RPMI7951 (cell line): ENCODE measurements around the gene EXOC1. TPM values are rescaled to one million over a fixed set of nuclear protein-coding genes. Genes with fewer than 3 reads are reported as not detected.
"Not testable (repeated sequence)": the region's sequence is repeated elsewhere in the genome, so short reads cannot be mapped to it uniquely, and the experiment has no call there.

Experiments
- DNase-seq: peaks from one replicate; pipeline ENCODE4 v3.0.0-alpha.2; 2012; ENCODE audit warnings: low read depth
- total RNA-seq: library from RNA; depleted of rRNA; stranded (reverse); fragments of >200 nt; shearing (Covaris generic); gene quantifications from 2 replicates; pipeline ENCODE4 v1.2.3, GENCODE V29; 2014; rRNA removed

EXOC1 gene, protein sequence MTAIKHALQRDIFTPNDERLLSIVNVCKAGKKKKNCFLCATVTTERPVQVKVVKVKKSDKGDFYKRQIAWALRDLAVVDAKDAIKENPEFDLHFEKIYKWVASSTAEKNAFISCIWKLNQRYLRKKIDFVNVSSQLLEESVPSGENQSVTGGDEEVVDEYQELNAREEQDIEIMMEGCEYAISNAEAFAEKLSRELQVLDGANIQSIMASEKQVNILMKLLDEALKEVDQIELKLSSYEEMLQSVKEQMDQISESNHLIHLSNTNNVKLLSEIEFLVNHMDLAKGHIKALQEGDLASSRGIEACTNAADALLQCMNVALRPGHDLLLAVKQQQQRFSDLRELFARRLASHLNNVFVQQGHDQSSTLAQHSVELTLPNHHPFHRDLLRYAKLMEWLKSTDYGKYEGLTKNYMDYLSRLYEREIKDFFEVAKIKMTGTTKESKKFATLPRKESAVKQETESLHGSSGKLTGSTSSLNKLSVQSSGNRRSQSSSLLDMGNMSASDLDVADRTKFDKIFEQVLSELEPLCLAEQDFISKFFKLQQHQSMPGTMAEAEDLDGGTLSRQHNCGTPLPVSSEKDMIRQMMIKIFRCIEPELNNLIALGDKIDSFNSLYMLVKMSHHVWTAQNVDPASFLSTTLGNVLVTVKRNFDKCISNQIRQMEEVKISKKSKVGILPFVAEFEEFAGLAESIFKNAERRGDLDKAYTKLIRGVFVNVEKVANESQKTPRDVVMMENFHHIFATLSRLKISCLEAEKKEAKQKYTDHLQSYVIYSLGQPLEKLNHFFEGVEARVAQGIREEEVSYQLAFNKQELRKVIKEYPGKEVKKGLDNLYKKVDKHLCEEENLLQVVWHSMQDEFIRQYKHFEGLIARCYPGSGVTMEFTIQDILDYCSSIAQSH
- total RNA-seq: 27.7 and 29.1 TPM in 2 replicates

- peak; percentile 95 for DNase-seq
Measured at GRCh38 chr4:55853484-55854046, at the start of gene EXOC1. Gene EXOC1, plus strand, starts transcription at chr4:55853648. Its CDS starts 4,676 bp downstream, at chr4:55858324.

DNA sequence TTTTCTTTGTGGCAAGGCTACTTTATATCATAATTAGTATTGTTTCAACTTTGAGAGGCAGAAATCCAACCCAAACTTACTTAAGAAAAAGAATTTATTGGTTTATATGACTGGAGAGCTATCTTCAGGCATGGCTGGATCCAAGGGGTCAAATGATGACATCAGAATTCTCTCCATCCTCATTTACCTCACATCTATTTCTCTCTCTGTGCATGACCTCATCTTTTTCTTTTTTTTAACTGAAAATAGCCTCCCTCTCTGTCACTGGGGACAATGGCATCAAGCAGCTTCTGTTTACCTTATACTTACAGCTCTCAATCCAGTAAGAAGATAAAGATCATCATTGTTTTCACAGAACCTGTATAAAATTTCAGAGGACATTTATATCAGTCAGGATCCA is 45.9 kb upstream of the EXOC1 start:
- DNase-seq: no peak

- DNase-seq: peak; percentile 13
Measured at GRCh38 chr4:55808186-55808585, 45.3 kb upstream of the EXOC1 start.

DNA sequence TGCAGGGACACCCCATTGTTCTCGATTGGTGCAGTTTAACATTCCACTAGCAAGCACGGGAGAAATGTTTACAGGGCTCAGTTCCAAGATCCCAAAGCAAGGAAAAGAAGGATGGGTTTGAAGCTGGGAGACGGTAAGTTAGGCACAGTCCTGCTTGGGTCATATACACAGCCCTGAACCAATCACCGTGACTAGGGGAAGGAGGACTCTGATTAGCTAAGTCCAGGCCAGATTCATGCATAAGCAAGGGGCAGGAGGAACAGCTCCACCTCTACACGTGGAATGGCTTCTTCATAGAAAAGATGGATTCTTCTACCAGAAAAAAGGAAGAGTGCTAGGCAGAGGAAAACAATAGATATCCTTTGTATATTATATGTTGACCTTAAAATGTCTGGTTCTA is 44.8 kb upstream of the EXOC1 start:
- DNase-seq: no peak

- DNase-seq: no peak
Measured at GRCh38 chr4:55817691-55818090, 35.8 kb upstream of the EXOC1 start.

- DNase-seq: no peak
Measured at GRCh38 chr4:55819634-55820033, 33.8 kb upstream of the EXOC1 start, which contains the start of gene EXOC1L. Gene EXOC1L, plus strand, starts transcription at chr4:55819790. Its CDS starts 237 bp downstream, at chr4:55820027.

DNA sequence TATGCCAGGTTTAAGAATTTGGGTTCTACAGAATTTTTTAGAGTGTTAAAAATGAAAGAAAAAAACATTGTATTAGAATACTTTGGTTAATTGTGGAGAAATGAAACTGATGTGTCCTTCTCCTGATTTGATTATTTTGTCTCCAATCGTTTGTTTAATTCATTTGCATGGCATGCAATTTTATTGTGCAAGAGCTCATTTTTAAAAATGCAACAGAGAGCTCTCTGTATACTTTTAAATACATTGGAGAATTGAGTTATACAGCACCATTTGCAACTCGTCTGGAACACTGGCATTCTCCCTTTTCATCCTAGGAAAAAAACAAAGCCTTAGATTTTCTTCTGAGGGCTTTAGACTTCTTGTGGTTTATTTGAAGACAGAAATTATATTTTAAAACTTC is 33.2 kb upstream of the EXOC1 start:
- DNase-seq: no peak

DNA sequence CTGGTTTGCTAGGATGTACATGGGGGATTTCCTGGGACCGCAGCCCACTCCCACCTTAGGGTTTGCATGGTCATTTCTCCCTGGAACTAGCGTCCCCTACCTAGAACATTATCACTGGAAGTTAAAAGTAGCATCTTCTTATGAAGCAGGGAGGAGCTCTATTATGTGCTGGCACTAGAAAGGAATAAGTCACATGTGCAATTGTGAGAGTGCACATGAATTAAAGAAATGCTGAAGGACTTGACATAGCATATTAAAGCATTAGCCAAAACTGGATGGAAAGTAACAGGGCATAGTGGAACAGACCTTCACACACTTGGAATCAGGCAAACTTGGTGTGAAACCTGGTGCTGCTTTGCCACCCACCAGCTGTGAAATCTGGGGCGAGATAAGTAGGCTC is 31.1 kb upstream of the EXOC1 start:
- no peak for DNase-seq

DNA sequence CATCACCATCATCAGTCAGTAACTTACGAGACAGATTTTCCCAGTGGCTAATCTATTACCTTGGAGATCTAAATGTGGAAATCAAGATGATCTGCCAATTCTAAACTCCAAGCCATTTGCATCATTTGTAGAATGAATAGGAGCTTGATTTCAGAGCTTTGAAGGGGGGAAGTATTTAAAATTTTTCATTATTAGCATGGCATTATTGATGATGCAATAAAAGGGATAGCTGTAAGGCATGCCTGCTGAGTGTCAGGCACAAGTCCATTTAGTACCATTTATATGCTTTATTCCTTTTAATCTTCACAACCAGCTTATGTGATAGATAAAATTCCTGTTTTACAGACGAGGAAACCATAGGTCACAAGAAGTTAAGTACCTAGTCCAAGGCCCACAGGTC is 28.6 kb upstream of the EXOC1 start:
- no peak for DNase-seq

DNA sequence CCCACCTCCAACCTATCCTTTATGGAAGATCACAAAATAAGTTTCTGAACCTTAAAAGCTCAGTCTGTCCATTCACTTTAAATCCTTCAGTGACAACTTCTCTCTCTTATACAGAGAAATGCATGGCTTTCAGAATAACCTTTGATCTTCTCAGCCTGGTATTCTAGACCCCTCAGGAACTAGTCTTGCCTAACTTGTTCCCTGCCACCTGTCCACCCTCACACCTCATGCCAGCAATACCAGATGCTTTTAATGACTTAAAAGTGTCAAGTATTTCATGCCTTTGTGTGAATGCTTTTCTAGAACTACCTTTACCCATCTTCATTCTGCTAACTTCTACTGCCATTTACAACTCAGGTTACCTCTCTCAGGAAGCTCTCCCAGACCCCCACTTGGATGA is 26.5 kb upstream of the EXOC1 start:
- no peak for DNase-seq

DNA sequence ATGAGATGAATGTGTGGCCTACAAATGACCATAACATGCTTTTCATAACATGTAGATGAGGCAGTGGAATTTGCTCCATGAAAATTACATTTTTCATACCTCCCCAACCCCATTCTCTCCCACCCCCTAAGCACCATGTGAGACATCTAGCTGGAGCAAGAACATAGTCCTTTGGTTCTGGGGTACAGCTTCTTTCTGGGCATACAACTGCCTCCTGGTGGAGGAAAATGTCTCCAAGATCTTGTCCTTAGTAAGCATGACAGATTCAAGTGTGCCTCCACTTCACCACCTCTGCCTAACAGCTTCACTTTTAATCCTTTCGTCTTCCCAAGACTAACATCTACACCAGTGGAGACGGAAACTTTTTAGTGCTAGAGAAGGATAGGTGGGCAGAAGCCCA is 25.9 kb upstream of the EXOC1 start:
- DNase-seq: no peak

GRCh38 chr4:55830048-55830447 is 23.4 kb upstream of the EXOC1 start:
- no peak for DNase-seq

DNA sequence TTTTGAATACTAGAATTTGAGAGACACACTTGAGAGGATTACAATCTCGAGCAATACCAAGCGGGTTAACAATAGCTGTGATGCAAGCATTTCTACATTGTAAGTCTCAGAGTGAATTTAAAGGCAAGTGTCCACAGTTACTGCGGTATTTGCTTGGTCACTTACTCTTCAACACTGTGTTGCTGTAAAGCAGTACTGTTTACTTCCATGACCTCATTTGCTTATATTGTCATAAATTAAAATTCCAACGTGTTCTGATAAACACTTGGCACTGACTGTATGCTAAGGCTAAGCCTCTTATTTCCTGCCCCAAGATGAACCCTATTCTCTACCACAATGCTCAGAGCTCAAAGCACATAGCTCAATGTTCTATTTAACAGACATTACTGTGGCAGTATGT is 22.7 kb upstream of the EXOC1 start:
- no peak for DNase-seq

DNA sequence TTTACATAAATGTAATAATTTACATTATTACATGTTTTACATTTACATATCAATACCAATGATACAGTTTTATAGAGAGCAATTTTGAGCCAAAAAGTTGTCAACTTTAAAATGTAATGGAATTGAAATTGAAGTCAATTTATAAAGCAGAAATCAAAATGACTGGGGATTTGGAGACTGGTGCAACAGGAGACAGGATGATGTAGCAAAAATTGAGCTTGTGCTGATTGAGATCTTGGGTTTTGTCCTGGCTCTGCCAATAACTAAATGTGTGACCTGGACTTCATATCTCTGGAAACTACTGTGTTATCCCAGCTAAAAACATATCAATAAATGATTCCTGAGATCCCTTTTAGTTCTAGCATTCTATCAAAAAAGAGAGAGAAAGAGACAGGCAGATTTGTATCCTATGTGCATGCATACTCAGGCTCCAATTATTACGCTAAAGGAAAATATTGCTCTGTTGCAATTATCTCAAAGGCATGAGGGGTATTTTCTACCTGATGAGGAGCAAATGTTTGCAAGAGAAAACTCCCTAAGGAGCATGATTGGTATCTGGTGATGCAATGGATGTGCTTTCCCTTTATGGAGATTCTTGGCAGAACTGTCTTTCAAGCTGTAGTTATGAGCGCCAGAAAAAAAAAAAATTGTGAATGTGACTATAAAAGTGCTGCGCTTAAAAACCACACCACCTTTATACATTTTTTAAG is 19.2 kb upstream of the EXOC1 start:
- no peak for DNase-seq

DNA sequence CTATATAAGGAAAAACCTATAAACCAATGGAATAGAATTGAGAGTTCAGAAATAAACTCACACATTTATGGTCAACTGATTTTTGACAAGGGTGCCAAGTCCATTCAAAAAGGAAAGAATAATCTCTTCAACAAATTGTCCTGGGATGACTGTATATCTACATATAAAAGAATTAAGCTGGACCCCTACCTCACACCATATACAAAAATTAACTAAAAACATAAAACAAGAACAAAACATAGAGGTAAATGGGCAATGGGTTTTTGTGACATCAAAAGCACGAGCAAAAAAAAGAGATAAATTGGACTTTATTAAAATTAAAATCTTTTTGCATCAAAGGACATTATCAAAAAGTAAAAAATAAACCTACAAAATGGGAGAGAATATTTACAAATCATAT is 15.5 kb upstream of the EXOC1 start:
- no peak for DNase-seq

DNA sequence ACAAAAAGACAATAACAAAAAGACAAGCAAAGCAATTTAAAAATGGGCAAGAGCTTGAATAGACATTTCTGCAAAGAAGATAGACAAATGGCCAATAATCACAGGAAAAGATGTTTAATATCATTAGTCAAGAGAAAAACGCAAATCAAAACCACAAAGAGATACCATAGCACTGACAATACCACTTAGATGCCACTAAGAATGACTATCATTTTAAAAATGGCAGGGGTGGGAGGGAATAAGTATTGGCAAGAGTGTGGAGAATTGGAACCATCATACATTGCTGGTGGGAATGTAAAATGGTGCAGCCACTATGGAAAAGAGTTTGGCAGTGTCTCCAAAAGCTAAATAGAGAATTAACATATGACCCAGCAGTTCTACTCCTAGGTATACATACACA is 15.1 kb upstream of the EXOC1 start:
- DNase-seq: peak; percentile 10

DNA sequence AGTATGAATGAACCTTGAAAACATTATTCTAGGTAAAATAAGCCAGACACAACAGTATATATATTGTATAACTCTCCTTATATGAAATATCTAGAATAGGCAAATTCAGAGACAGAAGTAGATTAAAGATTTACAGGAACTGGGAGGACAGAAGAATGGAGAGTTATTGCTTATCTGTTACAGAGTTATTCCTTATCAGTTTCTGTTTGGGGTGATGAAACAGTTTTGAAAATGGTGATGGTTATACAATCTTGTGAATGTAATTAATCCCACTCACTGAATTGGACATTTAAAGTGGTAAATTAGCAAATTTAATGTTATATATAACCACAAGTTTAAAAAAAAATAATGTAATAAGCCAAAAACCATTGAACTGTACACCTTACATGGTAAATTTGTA is 14.5 kb upstream of the EXOC1 start:
- no peak for DNase-seq

GRCh38 chr4:55840956-55841355 is 12.5 kb upstream of the EXOC1 start:
- DNase-seq: no peak

- DNase-seq: not testable (repeated sequence)
Measured at GRCh38 chr4:55841373-55842239, 11.8 kb upstream of the EXOC1 start.

DNA sequence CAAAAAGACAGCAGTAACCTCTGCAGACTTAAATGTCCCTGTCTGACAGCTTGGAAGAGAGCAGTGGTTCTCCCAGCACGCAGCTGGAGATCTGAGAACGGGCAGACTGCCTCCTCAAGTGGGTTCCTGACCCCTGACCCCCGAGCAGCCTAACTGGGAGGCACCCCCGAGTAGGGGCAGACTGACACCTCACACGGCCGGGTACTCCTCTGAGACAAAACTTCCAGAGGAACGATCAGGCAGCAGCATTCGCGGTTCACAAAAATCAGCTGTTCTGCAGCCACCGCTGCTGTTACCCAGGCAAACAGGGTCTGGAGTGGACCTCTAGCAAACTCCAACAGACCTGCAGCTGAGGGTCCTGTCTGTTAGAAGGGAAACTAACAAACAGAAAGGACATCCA is 11.1 kb upstream of the EXOC1 start:
- DNase-seq: not testable (repeated sequence)

DNA sequence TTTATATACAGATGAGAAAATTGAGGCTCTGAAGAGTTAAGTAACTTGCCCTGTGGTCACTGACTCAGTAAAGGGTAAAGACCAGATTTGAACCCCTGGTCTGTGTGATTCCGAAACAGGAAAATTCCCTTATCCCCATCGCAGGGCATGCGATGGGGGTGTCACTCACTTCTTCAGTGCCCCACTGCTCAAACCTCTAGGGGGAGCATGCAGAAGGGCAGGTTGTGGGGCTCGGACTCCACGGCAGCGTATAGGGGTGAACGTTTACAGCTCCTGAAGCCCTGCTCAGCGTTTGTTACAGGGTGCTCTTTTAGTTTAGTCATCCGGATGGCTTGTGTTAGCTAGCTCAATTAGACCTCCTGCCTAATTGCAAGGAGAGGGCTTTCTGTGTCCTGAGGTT is 3.7 kb upstream of the EXOC1 start:
- no peak for DNase-seq
